ENCODE measurements around the gene ZBP1. TPM values are rescaled to one million over a fixed set of nuclear protein-coding genes. Genes with fewer than 3 reads are reported as not detected.

ZBP1 gene
- total RNA-seq, 4 donors from 2014 or later: 0.80 TPM; not detected in 3

DNA sequence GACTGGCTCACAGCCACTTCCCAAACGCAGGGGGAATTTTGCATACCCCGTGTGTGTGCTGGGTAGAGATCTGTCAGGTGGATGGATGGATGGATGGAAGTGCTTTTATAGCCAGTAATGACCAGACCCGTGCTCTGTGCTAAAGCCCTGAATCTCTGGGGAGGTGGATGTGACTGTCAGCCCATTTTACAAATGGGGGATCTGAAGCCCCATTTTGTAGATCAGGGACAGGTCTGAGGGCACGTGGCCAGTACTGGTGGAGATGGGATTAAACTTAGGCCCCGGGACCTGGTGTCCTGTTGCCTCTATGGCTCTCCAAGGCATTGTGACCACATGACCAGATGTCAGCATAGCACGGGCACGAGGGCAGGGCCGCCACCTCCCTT, 38.2 kb upstream of the ZBP1 start:
- WGBS: 91% methylated on average over 8 of the region's 8 CpGs
- no peaks in the 10 kb centered on the region for H3K9me3 ChIP-seq
- H3K4me1 ChIP-seq: peaks cover 33% of the 10 kb centered on the region
- DNase-seq (ENCODE audit: low spot score in 2 of 2): peak in 1 of 2 donors; percentile 70
- H3K4me3 ChIP-seq: no peak overlapping the region
- no peak for TF ChIP-seq POLR2AphosphoS5 (IDR thresholded peaks at IDR 0.05)
- no peak for TF ChIP-seq POLR2A (IDR thresholded peaks at IDR 0.05)
- TF ChIP-seq, protein P1, sequence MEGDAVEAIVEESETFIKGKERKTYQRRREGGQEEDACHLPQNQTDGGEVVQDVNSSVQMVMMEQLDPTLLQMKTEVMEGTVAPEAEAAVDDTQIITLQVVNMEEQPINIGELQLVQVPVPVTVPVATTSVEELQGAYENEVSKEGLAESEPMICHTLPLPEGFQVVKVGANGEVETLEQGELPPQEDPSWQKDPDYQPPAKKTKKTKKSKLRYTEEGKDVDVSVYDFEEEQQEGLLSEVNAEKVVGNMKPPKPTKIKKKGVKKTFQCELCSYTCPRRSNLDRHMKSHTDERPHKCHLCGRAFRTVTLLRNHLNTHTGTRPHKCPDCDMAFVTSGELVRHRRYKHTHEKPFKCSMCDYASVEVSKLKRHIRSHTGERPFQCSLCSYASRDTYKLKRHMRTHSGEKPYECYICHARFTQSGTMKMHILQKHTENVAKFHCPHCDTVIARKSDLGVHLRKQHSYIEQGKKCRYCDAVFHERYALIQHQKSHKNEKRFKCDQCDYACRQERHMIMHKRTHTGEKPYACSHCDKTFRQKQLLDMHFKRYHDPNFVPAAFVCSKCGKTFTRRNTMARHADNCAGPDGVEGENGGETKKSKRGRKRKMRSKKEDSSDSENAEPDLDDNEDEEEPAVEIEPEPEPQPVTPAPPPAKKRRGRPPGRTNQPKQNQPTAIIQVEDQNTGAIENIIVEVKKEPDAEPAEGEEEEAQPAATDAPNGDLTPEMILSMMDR (IDR thresholded peaks at IDR 0.05): no peak
- TF ChIP-seq EP300 (IDR thresholded peaks at IDR 0.05): no peak
- H3K27ac ChIP-seq: no peak overlapping the region
- H3K27me3 ChIP-seq: no peaks in the 10 kb centered on the region
- peaks cover 31% of the 10 kb centered on the region for H3K36me3 ChIP-seq

DNA sequence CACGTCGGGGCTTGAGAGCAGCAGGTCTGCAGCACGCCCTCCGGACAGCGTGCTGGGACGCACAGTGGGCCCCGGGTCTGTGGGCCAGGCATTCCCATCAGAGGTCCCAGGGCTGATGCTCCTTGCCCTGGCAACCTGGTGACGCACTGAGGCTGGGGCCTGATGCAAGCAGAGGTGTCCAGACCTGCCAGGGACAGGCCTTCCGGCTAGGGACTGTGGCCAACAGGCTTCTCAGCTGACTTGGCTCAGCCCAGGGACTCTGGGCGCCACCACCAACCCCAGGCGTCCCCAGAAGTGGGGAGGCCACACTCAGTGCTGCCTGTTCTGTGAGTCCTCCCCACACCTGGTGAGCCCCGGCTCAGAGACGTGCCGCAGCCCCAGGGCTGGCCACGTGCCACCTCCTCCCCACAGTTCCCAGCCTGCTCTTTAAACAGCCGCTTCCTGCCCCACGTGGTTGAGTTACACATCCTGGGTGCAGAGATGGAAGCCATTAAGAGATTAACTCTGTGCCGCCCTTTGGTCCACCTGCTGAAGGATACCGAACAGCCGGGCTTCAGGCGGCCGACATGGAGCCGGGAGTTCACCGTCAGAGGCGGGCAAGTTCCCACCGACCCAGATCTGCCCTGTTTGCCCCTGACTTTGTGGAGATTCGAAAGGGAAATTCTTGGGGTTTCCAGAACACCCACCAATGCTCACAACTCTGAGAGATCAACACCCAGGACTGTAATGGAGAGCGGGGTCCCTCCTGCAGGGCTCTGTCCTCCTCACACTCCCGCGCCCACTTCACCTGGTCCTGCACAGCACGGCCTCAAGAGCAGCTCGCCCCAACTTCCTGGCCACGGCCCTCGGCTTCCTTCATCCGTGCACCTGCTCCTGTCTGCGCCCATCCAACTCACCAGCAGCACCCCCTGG, 37.6 kb upstream of the ZBP1 start:
- H3K4me3 ChIP-seq: no peak overlapping the region
- no peak for TF ChIP-seq POLR2A (IDR thresholded peaks at IDR 0.05)
- TF ChIP-seq, protein P1 (IDR thresholded peaks at IDR 0.05): no peak
- TF ChIP-seq EP300 (IDR thresholded peaks at IDR 0.05): no peak
- TF ChIP-seq POLR2AphosphoS5 (IDR thresholded peaks at IDR 0.05): peak in 2 of 3 donors; percentile 30 to 73
- DNase-seq (ENCODE audit: low spot score in 2 of 2): peak; percentile 77 to 80
- H3K27me3 ChIP-seq: no peaks in the 10 kb centered on the region
- 59% methylated on average over 25 of the region's 36 CpGs for WGBS
- H3K27ac ChIP-seq: no peak overlapping the region
- peaks cover 34% of the 10 kb centered on the region for H3K36me3 ChIP-seq
- H3K9me3 ChIP-seq: no peaks in the 10 kb centered on the region
- H3K4me1 ChIP-seq: peaks cover 31% of the 10 kb centered on the region

DNA sequence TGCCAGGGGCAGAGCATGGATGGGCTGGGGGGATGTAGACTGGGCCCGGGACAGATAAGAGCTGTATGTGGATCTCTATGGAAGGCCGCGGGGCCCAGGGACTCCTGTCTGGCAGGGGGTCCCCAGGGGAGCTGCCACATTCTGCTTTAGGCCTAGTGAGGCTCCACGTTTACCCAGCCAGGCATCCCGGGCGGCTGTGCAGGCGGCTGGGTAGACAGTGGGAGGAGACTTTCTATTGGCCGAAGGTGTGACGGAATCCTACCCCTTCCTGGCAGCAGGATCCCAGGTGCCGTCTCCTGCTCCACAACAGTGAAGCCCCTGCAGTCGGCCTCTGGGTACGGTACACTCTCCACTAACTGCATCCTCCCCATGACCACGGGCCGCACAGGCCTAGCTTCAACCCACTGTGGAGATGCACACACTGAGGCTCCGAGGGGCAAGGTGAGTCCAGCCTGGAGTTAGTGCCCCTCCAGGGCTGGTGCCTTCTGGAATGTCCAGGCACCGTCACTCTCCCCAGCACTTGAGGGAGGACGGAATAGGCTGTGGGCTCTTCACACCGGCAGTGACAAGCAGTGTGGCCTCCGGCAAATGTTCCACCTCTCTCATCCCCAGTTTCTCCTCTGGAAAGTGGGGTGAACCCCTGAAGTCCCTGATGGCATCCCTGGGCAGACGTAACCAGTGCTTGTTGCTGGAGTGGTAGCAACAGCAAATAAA, 36.8 kb upstream of the ZBP1 start:
- Histone ChIP-seq H3K4me1 (peaks cover 31% of the 10 kb centered on the region), H3K27ac (no peak overlapping the region), H3K36me3 (peaks cover 42% of the 10 kb centered on the region), H3K27me3 (no peaks in the 10 kb centered on the region), H3K9me3 (no peaks in the 10 kb centered on the region), H3K4me3 (no peak overlapping the region)
- 96% methylated on average over 14 of the region's 20 CpGs for WGBS
- peak; percentile 59 to 76 for DNase-seq (ENCODE audit: low spot score in 2 of 2)
- TF ChIP-seq, protein P1 (IDR thresholded peaks at IDR 0.05): no peak
- TF ChIP-seq EP300 (IDR thresholded peaks at IDR 0.05) (no peak), POLR2A (IDR thresholded peaks at IDR 0.05) (no peak), POLR2AphosphoS5 (IDR thresholded peaks at IDR 0.05) (no peak)

DNA sequence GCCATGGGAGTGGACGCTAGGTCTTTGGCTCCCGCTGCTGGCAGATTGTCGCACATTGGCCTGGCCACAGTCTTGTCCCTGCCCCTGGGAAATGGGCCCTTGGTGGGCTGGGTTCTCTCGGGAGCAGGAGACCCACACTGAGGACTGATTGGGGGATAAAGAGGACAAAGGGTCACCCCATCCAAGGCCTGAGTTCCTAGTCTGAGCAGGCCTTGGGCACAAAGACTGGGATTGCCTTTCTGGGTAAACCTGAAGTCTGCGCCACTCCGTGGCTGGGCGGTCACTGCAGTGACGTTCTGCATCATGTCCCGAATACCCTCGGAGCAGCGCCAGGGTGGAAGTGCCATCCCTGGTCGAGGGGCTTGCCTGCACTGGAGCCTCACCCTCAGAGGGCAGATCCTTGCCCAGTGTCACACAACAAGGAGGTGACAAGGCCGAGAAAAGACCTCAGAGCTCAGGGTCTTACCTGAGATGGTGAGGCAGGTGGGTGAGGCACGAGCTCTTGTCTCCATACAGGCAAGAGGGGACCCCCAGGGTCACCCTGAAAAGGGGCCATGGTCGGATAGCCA, 36.1 kb upstream of the ZBP1 start:
- no peak overlapping the region for H3K4me3 ChIP-seq
- peaks cover 45% of the 10 kb centered on the region for H3K36me3 ChIP-seq
- peaks cover 30% of the 10 kb centered on the region for H3K4me1 ChIP-seq
- peak; percentile 52 to 80 for DNase-seq (ENCODE audit: low spot score in 2 of 2)
- H3K9me3 ChIP-seq: no peaks in the 10 kb centered on the region
- WGBS: 92% methylated on average over 6 of the region's 15 CpGs
- TF ChIP-seq POLR2AphosphoS5 (IDR thresholded peaks at IDR 0.05): no peak
- TF ChIP-seq, protein P1 (IDR thresholded peaks at IDR 0.05): no peak
- no peak for TF ChIP-seq EP300 (IDR thresholded peaks at IDR 0.05)
- no peak for TF ChIP-seq POLR2A (IDR thresholded peaks at IDR 0.05)
- no peak overlapping the region for H3K27ac ChIP-seq
- no peaks in the 10 kb centered on the region for H3K27me3 ChIP-seq

DNA sequence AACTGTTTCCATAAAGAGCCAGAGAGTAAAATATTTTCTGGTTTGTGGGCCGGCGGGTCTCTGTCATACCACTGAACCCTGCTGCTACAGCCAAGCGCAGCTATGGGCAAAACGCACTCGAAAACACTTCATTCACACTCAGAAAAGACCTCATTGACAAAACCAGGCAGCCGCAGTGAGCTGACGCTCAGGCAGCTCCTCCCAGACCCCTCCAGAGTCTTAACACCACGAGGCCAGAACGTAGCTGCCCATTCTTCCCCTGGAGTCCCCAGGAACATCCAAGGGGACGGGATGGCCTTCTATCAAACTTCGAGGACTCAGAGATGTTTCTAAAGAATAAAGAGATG, 35.6 kb upstream of the ZBP1 start:
- peak; percentile 29 to 65 for DNase-seq (ENCODE audit: low spot score in 2 of 2)
- Histone ChIP-seq H3K9me3 (no peaks in the 10 kb centered on the region), H3K4me1 (peaks cover 24% of the 10 kb centered on the region), H3K27me3 (no peaks in the 10 kb centered on the region), H3K27ac (no peak overlapping the region), H3K4me3 (no peak overlapping the region), H3K36me3 (peaks cover 50% of the 10 kb centered on the region)
- 90% methylated on average over 10 of the region's 11 CpGs for WGBS
- TF ChIP-seq, protein P1 (IDR thresholded peaks at IDR 0.05): no peak
- TF ChIP-seq POLR2AphosphoS5 (IDR thresholded peaks at IDR 0.05) (no peak), EP300 (IDR thresholded peaks at IDR 0.05) (no peak), POLR2A (IDR thresholded peaks at IDR 0.05) (no peak)
